Measurements from ENCODE around the gene EFHB.
"Not testable (repeated sequence)": the region's sequence is repeated elsewhere in the genome, so short reads cannot be mapped to it uniquely, and the experiment has no call there.

The EFHB gene

GRCh38 chr3:19932422-19932821, 1.6 kb downstream of the EFHB start:
- no peak for DNase-seq (ENCODE audit: extremely low read depth in 1 of 2, low read depth in 1 of 2)

GRCh38 chr3:19931767-19932188, 2.2 kb downstream of the EFHB start:
- DNase-seq (ENCODE audit: extremely low read depth in 1 of 2, low read depth in 1 of 2) = no peak

GRCh38 chr3:19931180-19931692, 2.8 kb downstream of the EFHB start:
- DNase-seq (ENCODE audit: extremely low read depth in 1 of 2, low read depth in 1 of 2) = peak in 1 of 2 donors; percentile 49

GRCh38 chr3:19920401-19921080, 13.5 kb downstream of the EFHB start:
- DNase-seq (ENCODE audit: extremely low read depth in 1 of 2, low read depth in 1 of 2) = no peak

GRCh38 chr3:19917167-19917566, 16.9 kb downstream of the EFHB start:
- DNase-seq (ENCODE audit: extremely low read depth in 1 of 2, low read depth in 1 of 2) = no peak

GRCh38 chr3:19911452-19911851, 22.6 kb downstream of the EFHB start:
- DNase-seq (ENCODE audit: extremely low read depth in 1 of 2, low read depth in 1 of 2) = no peak

GRCh38 chr3:19907523-19907922, 26.5 kb downstream of the EFHB start:
- no peak for DNase-seq (ENCODE audit: extremely low read depth in 1 of 2, low read depth in 1 of 2)

GRCh38 chr3:19903649-19904048, 30.4 kb downstream of the EFHB start:
- DNase-seq (ENCODE audit: extremely low read depth in 1 of 2, low read depth in 1 of 2) = no peak

GRCh38 chr3:19901918-19902317, 32.1 kb downstream of the EFHB start:
- no peak for DNase-seq (ENCODE audit: extremely low read depth in 1 of 2, low read depth in 1 of 2)

GRCh38 chr3:19901337-19901736, 32.7 kb downstream of the EFHB start:
- no peak for DNase-seq (ENCODE audit: extremely low read depth in 1 of 2, low read depth in 1 of 2)

GRCh38 chr3:19899833-19900232, 34.2 kb downstream of the EFHB start:
- DNase-seq (ENCODE audit: extremely low read depth in 1 of 2, low read depth in 1 of 2) = not testable (repeated sequence)

GRCh38 chr3:19899264-19899663, 34.8 kb downstream of the EFHB start:
- no peak for DNase-seq (ENCODE audit: extremely low read depth in 1 of 2, low read depth in 1 of 2)

GRCh38 chr3:19898721-19899120, 35.3 kb downstream of the EFHB start:
- no peak for DNase-seq (ENCODE audit: extremely low read depth in 1 of 2, low read depth in 1 of 2)

- no peak for DNase-seq (ENCODE audit: extremely low read depth in 1 of 2, low read depth in 1 of 2)
These were observed 42.3 kb downstream of the EFHB start for GRCh38 chr3:19891740-19892139.

GRCh38 chr3:19888428-19889152, 45.4 kb downstream of the EFHB start:
- DNase-seq (ENCODE audit: extremely low read depth in 1 of 2, low read depth in 1 of 2) = no peak

GRCh38 chr3:19887122-19887521, 46.9 kb downstream of the EFHB start:
- DNase-seq (ENCODE audit: extremely low read depth in 1 of 2, low read depth in 1 of 2) = not testable (repeated sequence)

GRCh38 chr3:19886404-19886803, 47.6 kb downstream of the EFHB start:
- DNase-seq (ENCODE audit: extremely low read depth in 1 of 2, low read depth in 1 of 2) = no peak

GRCh38 chr3:19885468-19885867, 48.5 kb downstream of the EFHB start:
- no peak for DNase-seq (ENCODE audit: extremely low read depth in 1 of 2, low read depth in 1 of 2)

- no peak for DNase-seq (ENCODE audit: extremely low read depth in 1 of 2, low read depth in 1 of 2)
These were observed 52.2 kb downstream of the EFHB start for GRCh38 chr3:19881852-19882251.

GRCh38 chr3:19881036-19881435, 53.0 kb downstream of the EFHB start:
- DNase-seq (ENCODE audit: extremely low read depth in 1 of 2, low read depth in 1 of 2) = no peak

GRCh38 chr3:19877656-19878055, 56.4 kb downstream of the EFHB start:
- no peak for DNase-seq (ENCODE audit: extremely low read depth in 1 of 2, low read depth in 1 of 2)

GRCh38 chr3:19866751-19867347, 67.2 kb downstream of the EFHB start:
- DNase-seq (ENCODE audit: extremely low read depth in 1 of 2, low read depth in 1 of 2) = no peak

Data from stimulated activated CD8-positive, alpha-beta memory T cell treated with anti-CD3 and anti-CD28 coated beads, Interleukin-7, amount 100 ng/mL, for 48 hours (primary cell).